AG08396 (cell line): ENCODE measurements around the gene CD22.
"Not testable (repeated sequence)": the region's sequence is repeated elsewhere in the genome, so short reads cannot be mapped to it uniquely, and the experiment has no call there.

Experiments
- DNase-seq: peaks from one replicate; pipeline ENCODE4 v3.0.0; 2012; ENCODE audit warnings: low spot score, mixed read lengths

The CD22 gene

DNA sequence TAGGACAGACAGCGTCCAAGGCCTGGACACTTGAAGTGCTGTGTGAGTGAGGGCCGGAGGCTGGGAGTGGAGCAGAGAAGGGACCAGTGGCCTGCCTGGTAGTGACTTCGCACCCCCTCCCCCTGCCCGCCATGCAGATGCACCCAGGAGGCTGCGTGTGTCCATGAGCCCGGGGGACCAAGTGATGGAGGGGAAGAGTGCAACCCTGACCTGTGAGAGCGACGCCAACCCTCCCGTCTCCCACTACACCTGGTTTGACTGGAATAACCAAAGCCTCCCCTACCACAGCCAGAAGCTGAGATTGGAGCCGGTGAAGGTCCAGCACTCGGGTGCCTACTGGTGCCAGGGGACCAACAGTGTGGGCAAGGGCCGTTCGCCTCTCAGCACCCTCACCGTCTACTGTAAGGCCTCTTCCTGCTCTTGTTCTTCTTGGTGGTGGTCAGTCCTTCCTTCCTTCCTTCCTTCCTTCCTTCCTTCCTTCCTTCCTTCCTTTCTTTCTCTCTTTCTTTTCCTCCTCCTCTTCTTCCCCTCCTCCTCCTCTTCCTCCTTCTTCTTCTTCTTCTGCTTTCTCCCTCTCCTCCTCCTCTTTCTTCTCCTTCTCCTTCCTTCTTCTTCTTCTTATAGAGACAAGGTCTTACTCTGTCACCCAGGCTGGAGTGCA, 12.7 kb downstream of the CD22 start:
- no peak for DNase-seq

DNA sequence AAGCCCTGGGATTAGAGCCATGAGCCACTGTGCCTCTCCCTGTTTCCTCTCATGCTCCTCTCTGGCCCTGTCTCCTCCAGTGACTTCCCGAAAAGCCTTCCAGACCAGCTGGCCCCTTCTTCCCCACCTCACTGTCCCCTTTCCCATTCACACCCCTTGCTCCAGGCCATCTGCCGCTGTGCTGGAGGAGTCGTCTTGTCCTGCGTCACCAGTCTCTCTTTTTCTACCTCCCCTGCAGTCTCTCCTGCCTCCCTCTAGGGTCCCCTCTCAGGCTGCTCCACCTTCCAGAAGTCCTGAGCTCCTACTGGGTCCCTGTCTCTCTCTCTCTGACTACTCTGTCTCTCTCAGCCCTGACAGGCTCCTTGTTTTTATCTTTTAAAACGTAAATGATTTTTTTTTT, 13.4 kb downstream of the CD22 start:
- DNase-seq = no peak

DNA sequence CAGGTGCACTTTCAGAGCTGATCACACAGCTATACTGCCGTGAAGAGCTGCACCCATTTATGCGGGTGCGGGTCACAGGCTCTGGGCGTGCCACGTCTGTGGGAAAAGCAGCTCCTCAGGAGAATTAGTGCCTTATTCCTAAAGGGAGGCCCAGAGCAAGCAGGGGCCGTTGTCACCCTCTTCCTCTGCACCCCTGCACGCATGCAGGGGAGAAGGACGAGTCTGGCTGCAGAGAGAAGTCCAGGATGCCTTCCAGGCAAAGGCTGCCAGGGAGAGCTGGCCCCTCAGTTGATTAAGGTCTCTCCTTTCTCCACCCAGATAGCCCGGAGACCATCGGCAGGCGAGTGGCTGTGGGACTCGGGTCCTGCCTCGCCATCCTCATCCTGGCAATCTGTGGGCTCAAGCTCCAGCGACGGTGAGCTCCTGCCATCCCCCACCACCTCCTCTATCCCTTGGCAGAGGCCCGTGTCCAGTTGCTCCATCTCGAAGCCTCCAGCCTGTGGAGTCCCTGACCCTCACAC, 15.6 kb downstream of the CD22 start:
- DNase-seq = no peak

DNA sequence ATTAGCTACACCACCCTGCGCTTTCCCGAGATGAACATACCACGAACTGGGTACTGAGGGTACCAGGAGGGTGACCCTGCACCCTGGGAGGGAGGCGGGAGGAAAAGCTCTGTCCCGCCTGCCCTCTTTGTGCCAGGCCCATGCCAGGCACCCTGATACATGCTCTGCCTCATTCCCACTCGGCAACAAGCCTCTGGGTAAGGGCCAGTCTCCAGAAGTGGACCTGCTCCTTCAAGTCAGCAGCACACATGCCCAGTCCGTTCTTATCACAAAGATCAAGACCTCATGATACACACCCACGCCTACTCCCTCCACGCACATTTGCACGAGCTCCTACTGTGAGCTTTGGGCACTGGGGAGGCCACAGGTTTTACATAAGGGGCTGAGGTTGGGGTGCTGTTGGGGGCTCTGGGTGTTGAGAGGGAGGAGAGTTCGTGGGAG, 16.7 kb downstream of the CD22 start:
- no peak for DNase-seq

DNA sequence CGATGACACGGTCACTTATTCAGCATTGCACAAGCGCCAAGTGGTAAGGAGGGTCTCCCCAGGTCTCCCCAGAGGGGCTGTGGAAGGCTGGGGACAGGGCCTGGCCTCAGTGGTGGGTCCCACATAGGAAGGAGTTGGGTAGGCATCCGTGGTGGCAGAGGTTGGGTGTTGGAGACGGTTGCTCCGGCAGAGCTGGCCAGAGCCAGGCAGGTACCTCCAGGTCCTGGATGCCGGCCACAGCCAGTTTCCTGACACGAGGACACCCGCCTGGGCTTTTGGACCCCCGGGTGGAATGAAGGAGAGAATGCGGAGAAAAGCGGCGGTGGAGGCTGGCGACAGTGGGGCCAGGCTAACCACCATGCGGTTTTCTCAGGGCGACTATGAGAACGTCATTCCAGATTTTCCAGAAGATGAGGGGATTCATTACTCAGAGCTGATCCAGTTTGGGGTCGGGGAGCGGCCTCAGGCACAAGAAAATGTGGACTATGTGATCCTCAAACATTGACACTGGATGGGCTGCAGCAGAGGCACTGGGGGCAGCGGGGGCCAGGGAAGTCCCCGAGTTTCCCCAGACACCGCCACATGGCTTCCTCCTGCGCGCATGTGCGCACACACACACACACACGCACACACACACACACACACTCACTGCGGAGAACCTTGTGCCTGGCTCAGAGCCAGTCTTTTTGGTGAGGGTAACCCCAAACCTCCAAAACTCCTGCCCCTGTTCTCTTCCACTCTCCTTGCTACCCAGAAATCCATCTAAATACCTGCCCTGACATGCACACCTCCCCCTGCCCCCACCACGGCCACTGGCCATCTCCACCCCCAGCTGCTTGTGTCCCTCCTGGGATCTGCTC, 17.4 kb downstream of the CD22 start:
- DNase-seq = no peak

DNA sequence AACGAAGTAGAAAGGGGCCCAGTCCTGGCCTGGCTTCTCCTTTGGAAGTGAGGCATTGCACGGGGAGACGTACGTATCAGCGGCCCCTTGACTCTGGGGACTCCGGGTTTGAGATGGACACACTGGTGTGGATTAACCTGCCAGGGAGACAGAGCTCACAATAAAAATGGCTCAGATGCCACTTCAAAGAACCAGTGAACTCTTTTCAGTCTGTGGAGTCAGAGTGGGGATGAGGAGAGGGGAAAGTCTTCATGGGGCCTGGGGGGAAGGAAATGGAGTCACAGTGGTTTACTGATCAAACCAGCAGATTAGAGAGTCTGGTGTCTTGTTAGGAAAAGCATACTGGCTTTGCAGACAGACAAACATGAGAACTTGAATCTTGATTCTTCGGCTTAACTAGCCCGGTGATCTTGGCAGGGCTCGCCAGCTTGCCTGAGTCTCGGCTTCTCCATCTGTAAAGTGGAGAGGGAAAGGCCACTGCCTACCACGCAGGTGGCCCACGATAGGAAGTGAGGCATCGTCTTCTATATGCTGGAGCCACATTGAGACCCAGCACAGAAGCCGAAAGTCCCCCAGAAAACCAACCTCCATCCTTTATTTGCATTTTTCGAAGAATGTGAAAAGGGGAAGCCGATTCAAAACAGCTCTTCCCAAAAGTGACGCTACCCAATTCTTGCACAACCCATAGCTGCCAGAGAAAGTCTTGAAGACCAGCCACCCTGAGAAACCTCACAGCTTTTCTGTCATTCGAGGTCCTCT, 18.4 kb downstream of the CD22 start, which contains the start of gene FFAR1:
Gene FFAR1 (plus strand): TSS at position 732 of the 759 bp plus-strand sequence. CDS start 3,650 bp downstream, outside the sequence.
- DNase-seq = no peak

DNA sequence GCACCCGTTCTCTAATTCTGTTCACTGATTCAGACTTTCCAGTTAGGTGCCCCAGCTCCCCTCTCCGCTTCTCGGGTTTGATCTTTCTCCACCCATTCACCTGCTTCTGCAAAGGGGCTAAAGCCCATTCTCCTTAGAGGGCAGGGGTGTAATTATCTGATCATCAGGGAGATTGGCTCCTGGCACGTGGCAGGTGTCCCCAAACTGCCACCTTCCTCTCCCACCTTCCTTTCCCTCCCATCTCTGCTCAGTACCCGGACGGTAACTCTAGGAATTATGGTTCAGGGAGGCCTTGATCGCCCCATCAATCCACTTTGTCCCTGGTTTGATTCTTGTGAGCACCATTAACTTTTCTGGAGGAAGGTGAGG, 18.9 kb downstream of the CD22 start:
- DNase-seq = no peak

DNA sequence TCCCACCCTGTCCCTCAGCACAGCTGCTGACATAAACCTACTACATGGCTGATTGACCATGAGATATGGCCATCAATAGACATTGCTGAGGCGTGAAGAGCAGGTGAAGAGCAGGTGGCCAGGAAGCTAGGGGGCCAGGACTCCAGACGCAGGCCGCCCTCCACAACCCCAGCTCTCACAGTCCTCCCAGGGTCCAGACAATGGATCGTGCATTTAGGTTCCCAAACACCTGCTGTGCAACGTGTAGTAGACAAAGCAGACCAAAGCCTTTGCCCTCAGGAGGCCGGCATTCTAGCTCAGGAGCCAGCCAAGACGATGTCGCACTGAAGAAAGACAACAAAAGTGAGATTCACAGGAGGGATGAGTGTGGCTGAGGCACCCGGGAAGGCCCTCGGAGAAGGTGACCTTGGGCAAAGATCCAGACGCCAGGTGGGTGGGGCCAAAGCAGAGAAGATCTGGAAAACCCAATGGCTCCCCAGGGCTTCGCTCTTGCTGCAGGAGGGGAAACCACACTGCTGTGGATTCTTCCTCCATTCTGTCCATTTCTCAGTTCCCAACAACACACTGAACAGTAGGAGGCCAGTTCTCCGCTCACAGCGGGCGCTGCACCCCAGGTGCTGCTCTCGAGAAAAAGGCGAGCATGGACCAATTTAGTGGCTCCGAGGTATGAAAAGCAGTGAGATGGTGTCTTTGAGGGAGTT, 20.1 kb downstream of the CD22 start:
- no peak for DNase-seq

DNA sequence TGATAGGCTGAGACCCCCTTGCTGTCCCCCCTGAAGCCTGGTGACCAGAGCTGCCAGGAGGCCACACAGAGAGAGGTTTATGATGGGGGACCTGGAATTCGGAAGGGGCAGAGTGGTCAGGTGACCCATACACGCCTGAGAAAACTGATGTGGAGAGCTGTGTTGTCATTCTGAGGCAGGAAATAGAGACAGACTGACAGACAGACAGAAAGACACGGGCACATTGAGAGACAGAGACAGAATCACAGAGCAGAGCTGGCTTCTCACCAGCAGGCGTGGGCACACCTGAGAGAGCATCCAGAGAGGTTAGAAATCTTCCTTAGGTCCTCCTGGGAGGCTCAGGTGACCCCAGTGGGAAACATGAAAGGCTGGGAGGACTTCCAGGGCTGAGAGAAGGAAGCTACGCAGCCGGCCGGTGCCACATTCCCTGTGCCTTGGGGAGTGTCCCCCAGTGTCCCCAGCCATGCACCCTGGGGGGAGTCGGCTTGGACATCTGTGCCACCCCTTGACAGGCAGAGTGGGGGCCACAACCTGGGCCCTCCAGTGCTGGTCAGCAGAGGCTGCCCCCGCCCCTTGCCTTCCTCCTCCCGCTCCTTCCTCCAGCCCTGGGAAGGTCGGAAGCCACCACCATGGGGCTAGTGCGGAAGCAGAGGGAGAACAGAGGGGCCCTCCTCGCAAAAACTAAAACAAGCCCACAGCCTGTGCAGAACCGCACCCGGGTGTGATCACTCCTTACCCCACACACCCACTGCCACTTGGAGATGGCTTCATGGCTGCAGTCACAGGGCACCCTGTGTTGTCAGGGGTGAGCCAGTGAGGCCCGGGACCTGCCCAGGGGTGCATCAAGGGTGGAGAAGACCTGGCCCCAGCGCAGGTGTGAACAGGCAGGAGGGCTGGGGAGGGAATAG, 20.9 kb downstream of the CD22 start:
- DNase-seq = no peak

DNA sequence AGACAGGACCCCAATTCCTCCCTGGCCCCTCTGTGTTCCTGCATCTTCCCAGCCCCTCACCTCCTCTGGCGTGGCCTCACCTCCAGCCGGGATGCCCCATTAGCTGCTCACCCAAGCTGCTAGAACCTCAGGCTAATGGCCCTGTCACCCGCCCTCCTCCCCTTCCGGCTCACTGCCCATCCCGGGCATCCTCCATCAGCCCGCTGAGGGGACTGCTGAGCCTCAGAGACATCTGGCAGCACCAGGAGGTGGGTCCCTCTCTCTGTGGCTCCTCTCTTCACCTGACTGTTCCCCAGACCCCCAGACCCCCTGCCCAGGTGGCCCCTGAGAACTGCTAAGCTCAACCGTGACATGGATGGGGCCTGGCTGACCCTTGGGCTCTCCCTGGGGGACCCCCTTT, 21.6 kb downstream of the CD22 start:
- DNase-seq = no peak

DNA sequence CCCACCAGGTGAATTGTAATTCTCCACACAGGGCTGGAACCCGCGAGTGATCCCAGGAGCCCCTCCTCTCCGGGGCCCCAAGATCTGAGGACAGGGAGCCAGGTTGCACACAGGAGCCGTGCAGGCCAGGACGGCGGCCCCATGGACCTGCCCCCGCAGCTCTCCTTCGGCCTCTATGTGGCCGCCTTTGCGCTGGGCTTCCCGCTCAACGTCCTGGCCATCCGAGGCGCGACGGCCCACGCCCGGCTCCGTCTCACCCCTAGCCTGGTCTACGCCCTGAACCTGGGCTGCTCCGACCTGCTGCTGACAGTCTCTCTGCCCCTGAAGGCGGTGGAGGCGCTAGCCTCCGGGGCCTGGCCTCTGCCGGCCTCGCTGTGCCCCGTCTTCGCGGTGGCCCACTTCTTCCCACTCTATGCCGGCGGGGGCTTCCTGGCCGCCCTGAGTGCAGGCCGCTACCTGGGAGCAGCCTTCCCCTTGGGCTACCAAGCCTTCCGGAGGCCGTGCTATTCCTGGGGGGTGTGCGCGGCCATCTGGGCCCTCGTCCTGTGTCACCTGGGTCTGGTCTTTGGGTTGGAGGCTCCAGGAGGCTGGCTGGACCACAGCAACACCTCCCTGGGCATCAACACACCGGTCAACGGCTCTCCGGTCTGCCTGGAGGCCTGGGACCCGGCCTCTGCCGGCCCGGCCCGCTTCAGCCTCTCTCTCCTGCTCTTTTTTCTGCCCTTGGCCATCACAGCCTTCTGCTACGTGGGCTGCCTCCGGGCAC, 22.6 kb downstream of the CD22 start:
- DNase-seq = no peak

DNA sequence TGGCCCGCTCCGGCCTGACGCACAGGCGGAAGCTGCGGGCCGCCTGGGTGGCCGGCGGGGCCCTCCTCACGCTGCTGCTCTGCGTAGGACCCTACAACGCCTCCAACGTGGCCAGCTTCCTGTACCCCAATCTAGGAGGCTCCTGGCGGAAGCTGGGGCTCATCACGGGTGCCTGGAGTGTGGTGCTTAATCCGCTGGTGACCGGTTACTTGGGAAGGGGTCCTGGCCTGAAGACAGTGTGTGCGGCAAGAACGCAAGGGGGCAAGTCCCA, 23.1 kb downstream of the CD22 start:
- no peak for DNase-seq

DNA sequence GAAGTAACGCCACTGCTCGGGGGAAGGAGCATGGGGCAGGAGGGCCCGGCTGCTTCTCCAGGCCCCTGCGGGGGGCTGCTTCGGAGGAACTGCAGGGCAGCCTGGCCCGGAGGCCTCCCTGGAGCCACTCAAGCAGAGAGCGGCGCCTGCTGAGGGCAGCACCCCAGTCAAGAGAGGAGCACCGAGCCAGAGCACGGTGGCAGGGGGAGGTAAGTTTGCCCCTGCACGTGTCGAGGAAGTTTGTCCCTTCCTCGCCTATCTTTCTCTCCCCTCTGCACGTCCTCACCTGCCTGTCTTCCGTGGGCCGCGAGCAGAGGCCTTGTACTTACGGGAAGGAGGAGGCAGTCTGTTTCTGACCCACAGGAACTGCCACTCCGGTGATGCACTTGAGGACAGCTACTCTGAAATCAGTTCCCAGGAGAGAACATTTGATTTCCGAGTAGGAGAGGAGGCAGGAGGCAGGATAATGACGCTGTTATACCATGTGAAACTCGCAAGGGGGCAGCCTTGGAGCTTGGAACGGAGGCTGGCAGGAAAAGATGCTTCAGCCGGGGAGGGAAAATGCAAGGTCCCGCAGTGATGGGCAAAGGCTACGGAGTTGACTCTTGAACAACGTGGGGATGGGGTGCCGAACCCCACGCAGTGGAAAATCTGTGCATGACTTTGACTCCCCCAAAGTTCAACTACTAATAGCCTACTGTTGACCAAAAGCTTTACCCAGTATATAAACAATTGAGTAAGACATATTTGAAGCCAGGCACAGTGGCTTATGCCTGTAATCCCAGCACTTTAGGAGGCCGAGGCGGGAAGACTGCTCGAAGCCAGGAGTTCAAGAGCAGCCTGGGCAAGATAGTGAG, 23.7 kb downstream of the CD22 start:
- DNase-seq = peak; percentile 90

DNA sequence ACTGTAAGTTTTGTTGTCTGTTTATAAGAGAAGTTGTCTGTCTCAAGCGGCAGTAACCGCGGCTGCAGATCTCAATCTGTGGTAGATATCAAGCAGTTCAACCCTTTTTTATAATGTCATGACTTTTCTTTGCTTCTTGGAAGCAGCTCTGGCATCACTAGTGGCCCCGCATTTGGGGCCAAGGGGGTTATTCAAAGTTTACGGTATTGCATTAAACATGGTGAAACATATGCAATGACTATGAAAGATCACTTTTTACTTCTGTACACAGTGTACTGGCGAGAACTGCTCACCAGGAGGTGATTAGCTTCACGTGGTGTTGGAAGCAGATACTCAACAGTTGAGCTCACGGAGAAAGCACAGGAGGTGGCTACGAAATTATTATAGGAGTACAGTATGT, 24.6 kb downstream of the CD22 start:
- no peak for DNase-seq

DNA sequence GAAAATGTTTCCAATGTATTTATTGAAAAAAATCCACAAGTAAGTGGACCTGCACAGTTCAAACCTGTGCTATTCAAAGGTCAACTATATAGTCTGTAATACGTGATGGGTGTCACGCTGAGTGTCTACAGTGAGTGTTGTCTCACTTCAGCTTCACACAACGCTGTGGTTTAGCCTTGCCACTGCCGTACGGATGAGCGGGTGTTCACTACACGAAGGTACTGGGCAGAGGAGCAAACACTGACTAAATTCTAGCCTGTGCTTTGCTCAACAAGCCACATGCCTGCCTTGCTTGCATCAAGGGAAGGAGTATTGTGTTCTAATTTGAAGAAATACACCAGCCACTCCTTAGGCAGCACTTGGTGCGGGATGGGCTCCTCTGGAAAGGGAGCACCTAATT, 25.9 kb downstream of the CD22 start:
- DNase-seq = no peak

DNA sequence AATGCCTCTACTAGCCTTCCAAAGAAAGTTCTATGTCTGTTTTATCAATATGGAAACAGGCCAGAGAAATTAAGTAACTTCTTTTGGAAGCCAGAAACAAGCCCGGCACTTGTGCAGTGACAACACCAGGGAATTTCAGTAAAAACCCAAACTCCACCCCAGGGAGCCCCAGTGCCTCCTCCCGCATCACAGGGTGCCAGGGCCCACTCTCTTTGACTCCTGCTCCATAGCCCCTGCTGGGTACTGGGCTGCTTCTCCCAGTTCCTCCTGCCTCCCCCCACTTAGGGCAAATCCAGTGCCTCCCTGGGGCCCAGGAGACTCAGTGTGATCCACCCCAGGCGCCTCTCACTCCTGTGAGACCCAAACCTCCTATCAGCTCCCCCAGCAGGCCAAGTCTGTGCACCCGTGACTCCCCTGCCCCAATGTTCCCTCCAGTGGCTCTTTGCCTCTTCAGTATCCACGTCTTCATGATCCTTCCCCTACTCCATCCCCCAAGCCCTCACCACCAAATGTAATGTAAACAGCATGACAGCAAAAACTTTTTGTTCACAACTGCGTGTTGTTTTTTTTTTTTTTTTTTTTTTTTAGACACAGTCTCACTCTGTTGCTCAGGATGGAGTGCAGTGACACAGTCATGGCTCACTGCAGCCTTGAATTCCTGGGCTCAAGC, 26.9 kb downstream of the CD22 start:
- no peak for DNase-seq

DNA sequence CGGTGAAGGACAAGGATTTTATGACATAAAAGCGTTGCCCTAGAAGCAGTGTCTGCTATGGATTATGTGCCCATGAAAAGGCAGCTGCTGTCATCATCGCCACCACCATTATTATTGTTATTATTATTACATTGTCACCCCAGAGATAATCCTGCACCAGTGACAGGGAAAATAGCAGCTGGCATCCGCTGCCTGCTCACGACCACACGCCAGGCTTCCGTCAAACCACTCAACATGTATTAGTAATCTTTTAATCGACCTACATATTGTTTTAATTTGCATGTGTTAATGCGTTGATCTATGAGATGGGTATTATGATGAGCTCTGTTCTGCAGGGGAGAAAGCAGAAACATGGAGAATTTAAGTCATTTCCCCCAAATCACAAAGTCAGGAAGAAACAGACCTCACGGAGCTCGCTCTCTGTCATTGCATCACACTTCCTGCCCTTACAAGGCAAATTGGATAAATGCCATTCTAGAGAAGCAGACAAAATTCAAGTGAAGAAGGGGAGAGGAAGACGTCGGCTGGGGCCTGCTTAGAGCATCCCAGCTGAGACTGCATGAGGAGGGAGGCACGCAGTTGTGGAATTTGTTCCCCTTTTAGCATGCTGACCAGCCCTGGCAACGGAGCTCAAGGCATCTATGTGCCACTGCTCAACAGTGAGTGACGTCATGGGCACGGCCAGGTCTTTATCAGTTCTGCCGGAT, 29.0 kb downstream of the CD22 start, which contains the start of gene FFAR3:
Gene FFAR3 (plus strand): TSS at position 594 of the 707 bp plus-strand sequence. CDS start 431 bp downstream, outside the sequence.
- DNase-seq = no peak

DNA sequence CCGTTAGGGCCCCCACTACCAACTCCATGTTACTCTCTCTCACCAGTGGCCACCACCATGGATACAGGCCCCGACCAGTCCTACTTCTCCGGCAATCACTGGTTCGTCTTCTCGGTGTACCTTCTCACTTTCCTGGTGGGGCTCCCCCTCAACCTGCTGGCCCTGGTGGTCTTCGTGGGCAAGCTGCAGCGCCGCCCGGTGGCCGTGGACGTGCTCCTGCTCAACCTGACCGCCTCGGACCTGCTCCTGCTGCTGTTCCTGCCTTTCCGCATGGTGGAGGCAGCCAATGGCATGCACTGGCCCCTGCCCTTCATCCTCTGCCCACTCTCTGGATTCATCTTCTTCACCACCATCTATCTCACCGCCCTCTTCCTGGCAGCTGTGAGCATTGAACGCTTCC, 29.8 kb downstream of the CD22 start:
- DNase-seq = not testable (repeated sequence)
